SIG-M5 (cell line): ENCODE data around the gene ARHGAP35.
"Not testable (repeated sequence)": the region's sequence is repeated elsewhere in the genome, so short reads cannot be mapped to it uniquely, and the experiment has no call there.

Experiments
- DNase-seq: peaks from one replicate; lab custom pipeline; 2025; lab: John Stamatoyannopoulos, UW

ARHGAP35 gene

GRCh38 chr19:46844067-46844489 is 16.7 kb upstream of the ARHGAP35 start:
- no peak for DNase-seq

DNA sequence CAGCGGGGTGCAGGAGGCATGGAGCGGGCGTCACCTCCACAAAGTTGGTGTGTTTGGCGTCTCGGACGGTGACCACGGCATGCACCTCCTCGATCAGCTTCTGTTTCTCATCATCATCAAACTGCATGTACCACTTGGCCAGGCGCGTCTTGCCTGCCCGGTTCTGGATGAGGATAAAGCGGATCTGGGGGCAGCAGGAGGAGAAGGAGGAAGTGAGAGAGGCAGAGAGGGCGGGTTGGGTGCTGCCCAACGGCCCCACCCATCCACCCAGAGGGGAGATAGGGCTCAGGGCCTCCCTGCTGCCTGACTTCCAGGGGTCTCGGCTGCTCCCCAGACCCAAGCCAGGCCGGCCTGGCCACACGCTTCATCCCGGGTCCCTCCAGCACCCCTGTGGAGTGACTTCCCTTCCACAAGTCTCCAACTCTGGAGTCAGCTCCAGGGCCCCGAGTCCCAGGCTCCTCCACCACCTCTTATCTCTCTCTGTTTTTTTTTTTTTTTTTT is 14.8 kb upstream of the ARHGAP35 start:
- no peak for DNase-seq

- no peak for DNase-seq
Observed at GRCh38 chr19:46847528-46847927, 13.3 kb upstream of the ARHGAP35 start.

GRCh38 chr19:46848389-46848788 is 12.4 kb upstream of the ARHGAP35 start:
- no peak for DNase-seq

DNA sequence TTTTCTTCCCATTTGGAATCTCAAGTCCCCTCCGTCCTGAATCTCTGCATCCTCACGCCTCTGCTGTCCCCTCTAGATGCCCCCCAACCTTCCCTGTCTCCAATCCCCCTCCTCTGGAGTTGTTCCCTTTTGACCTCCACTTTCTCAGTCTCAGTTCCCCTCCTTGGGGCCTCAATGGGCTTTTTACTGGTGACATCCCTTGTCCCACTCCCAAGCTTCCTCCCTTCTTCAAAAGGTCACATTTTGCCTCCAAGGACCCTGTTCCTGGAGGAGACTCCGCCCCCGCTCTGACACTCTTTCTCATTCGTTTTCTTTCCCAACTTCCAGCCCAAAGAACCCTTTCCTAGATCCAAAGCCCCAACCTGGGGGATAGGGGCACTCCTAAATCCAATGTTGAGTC is 11.2 kb upstream of the ARHGAP35 start:
- no peak for DNase-seq

- peak; percentile 89 for DNase-seq
Observed at GRCh38 chr19:46850228-46851203, 10.3 kb upstream of the ARHGAP35 start, which contains the start of gene AP2S1. AP2S1 (minus strand) TSS chr19:46850846; CDS start chr19:46850766, 80 bp downstream.

- no peak for DNase-seq
Observed at GRCh38 chr19:46852830-46853229, 8.0 kb upstream of the ARHGAP35 start.

DNA sequence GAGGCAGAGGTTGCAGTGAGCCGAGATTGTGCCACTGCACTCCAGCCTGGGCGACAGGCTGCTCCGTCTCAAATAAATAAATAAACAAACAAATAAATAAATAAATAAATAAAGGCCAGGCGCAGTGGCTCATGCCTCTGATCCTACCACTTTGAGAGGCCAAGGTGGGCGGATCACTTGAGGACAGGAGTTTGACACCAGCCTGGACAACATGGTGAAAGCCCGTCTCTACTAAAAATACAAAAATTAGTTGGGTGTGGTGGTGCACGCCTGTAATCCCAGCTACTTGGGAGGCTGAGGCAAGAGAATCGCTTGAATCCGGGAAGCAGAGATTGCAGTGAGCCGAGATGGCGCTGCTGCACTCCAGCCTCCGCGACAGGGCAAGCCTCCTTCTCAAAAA is 6.1 kb upstream of the ARHGAP35 start:
- DNase-seq, result not testable (repeated sequence)

- DNase-seq, result peak; percentile 59
Observed at GRCh38 chr19:46856062-46857022, 4.5 kb upstream of the ARHGAP35 start.

GRCh38 chr19:46859637-46860124 is 1.1 kb upstream of the ARHGAP35 start:
- DNase-seq, result no peak

GRCh38 chr19:46860125-46860845 is 512 bp upstream of the ARHGAP35 start:
- DNase-seq, result peak; percentile 79

GRCh38 chr19:46861691-46862502 is 1.1 kb downstream of the ARHGAP35 start:
- DNase-seq, result no peak

DNA sequence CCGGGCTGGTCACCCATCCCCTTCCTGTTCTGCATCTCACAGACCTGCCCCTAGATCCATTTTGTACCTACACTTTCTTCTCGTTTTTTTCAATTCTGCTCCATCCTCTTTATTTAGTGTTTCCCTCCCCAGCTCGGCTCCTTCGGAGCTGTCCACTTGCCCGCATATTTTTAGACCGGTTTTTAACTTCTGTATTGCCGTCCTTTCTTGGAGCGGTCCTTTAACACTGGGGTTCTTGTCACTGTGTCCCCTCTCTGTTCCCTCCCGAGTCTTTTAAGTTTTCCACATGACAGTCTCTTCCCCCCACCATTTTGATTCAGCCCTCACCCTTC is 1.7 kb downstream of the ARHGAP35 start:
- no peak for DNase-seq

GRCh38 chr19:46862974-46863632 is 2.3 kb downstream of the ARHGAP35 start:
- no peak for DNase-seq

DNA sequence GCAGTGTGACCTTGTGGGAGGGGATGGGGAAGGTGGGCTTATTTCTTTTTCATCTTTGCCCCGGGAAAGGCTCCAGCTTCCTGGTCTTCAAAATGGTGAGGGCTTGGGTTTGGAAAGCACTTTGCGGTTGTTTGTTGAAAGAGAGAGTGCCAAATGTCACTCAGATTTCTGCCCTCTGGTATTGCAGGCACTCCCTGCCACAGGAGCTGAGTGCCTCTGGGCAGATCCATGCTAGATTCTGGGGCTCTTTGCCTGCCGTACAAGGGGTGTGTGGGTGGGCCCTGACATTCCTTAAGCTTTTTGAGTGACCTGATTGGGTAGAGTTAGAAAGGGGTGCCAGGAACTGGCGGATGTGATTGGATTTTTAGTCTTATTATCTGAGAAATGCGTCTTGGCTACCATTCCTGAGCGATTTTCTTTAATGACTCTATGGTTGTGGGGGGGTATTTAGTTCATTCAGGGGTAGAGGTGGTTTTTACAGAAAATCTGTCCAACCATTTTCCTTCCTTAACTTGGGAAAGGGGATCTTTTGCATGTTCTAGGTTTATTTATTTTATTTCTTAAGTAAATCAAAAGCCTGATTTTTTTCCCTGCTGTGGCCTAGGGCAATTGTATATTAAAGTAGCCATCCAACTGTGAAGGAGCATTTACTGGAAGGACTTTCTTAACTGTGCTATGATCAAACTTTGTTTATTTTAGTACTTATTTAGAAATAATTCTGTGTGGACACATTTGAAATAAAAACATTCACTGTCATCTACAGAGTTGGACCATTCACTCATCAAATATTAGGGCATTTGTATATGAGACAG is 3.2 kb downstream of the ARHGAP35 start:
- no peak for DNase-seq

GRCh38 chr19:46866407-46867136 is 5.8 kb downstream of the ARHGAP35 start:
- no peak for DNase-seq

DNA sequence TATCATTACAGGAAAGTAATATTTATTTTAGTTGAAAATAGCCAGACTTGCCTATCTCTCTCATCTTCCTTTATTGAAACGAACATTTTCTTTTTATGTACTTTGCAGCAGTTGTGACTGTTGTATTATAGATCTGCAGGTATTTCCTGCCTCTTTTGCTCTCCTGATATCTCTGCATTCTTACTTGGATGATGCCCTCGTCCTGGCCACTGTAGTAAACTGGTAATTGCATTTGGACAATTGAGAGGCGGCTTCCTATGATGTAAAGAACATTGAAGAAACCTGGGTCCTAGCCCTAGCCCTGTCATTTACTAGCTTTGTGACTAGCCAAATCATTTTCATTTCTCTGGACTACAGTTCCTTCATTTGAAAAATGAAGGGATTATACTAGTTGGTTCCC is 6.4 kb downstream of the ARHGAP35 start:
- no peak for DNase-seq

GRCh38 chr19:46868025-46868802 is 7.4 kb downstream of the ARHGAP35 start:
- no peak for DNase-seq
